Measurements from ENCODE around the gene LRRK2. TPM values are rescaled to one million over a fixed set of nuclear protein-coding genes. Genes with fewer than 3 reads are reported as not detected.

The LRRK2 gene
- total RNA-seq, 4 donors from 2014 or later, result 3.6 to 20.8 (median 11.1) TPM

DNA sequence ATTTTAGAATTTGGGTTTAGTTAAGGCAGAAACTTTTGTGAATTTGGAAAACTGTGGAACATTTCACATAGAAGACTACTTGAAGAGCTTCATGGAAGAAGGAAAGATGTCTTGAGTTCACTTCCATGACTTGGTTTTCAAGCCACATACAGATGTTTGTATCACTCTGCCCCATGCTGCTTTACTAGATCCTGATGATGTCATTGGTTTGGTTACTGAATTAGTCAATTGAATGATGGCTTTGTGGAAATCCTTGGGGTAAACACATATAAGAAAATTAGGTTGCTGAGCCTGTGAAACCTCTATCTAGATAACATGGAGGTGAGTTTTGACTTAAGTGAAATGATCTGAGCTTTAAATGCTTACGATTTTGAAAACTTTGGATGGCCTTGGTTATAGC lies 90.6 kb downstream of the LRRK2 start:
- Histone ChIP-seq H3K27ac (no peak overlapping the region), H3K9me3 (no peaks in the 10 kb centered on the region), H3K4me3 (no peak overlapping the region), H3K4me1 (peaks cover 7% of the 10 kb centered on the region), H3K36me3 (peaks cover 7% of the 10 kb centered on the region), H3K27me3 (no peaks in the 10 kb centered on the region)
- WGBS, result 88% methylated on average over 1 of the region's 1 CpG
- no peak for TF ChIP-seq POLR2A (IDR thresholded peaks at IDR 0.05)
- TF ChIP-seq POLR2AphosphoS5 (IDR thresholded peaks at IDR 0.05), result no peak
- TF ChIP-seq, protein P1, sequence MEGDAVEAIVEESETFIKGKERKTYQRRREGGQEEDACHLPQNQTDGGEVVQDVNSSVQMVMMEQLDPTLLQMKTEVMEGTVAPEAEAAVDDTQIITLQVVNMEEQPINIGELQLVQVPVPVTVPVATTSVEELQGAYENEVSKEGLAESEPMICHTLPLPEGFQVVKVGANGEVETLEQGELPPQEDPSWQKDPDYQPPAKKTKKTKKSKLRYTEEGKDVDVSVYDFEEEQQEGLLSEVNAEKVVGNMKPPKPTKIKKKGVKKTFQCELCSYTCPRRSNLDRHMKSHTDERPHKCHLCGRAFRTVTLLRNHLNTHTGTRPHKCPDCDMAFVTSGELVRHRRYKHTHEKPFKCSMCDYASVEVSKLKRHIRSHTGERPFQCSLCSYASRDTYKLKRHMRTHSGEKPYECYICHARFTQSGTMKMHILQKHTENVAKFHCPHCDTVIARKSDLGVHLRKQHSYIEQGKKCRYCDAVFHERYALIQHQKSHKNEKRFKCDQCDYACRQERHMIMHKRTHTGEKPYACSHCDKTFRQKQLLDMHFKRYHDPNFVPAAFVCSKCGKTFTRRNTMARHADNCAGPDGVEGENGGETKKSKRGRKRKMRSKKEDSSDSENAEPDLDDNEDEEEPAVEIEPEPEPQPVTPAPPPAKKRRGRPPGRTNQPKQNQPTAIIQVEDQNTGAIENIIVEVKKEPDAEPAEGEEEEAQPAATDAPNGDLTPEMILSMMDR (IDR thresholded peaks at IDR 0.05), result no peak
- TF ChIP-seq EP300 (IDR thresholded peaks at IDR 0.05), result no peak
- no peak for DNase-seq (ENCODE audit: low spot score in 2 of 2)

DNA sequence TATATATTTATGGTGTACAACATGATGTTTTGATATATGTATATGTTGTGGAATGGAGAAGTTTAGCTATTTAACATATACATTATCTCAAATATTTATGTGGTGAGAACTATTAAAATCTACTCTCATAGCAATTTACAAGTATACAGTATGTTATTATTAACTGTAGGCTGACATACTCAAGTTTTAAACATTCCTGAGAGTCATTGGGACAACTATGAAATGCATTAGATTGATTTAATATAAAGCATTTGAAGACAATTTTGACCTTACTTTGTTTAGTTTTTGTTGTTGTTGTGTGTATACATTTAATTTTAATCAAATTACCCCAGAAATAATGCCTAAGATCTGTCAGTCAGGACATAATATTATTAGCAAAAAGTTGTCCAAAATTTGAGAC lies 99.5 kb downstream of the LRRK2 start:
- Histone ChIP-seq H3K27ac (no peak overlapping the region), H3K9me3 (no peaks in the 10 kb centered on the region)
- TF ChIP-seq, protein P1 (IDR thresholded peaks at IDR 0.05), result no peak
- TF ChIP-seq EP300 (IDR thresholded peaks at IDR 0.05) (no peak), POLR2A (IDR thresholded peaks at IDR 0.05) (no peak), POLR2AphosphoS5 (IDR thresholded peaks at IDR 0.05) (no peak)

DNA sequence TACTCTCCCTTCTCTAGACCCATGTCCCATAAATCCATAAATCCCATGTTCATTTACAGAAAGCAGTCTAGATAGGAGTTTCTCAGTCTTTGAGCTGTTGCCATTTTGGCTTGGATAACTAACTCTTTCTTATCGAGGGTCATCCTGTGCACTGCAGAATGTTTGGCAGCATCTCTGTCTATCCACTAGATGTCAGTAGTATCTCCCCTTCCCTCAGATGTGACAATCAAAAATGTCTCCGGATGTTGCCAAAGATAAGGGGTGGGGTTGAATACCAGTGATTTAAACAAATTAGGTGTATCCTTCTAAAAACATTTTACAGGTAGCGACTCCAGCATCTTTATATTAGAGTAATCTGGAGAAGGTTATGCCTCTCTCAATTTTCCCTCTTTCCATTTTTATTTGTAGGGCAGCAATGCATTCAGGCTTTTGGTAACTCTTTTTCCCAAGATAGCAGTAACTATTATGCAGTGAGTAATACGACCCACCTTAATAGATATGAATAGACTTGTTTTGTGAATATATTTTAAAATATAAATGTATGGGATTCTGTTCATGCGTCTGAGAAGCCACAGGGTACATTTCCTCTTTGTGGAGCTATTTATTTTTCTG lies 100.7 kb downstream of the LRRK2 start:
- 39% methylated on average over 5 of the region's 5 CpGs for WGBS
- Histone ChIP-seq H3K4me1 (no peaks in the 10 kb centered on the region), H3K27ac (no peak overlapping the region), H3K36me3 (peaks cover 29% of the 10 kb centered on the region), H3K27me3 (no peaks in the 10 kb centered on the region), H3K9me3 (no peaks in the 10 kb centered on the region), H3K4me3 (no peak overlapping the region)
- TF ChIP-seq, protein P1 (IDR thresholded peaks at IDR 0.05), result peak in 1 of 2 donors; percentile 15
- TF ChIP-seq EP300 (IDR thresholded peaks at IDR 0.05), result no peak
- no peak for DNase-seq (ENCODE audit: low spot score in 2 of 2)

More for the DNA sequence above, 99.5 kb downstream of the LRRK2 start:
- Histone ChIP-seq H3K4me1 (no peaks in the 10 kb centered on the region), H3K4me3 (no peak overlapping the region), H3K36me3 (peaks cover 20% of the 10 kb centered on the region), H3K27me3 (no peaks in the 10 kb centered on the region)
- DNase-seq (ENCODE audit: low spot score in 2 of 2), result no peak

DNA sequence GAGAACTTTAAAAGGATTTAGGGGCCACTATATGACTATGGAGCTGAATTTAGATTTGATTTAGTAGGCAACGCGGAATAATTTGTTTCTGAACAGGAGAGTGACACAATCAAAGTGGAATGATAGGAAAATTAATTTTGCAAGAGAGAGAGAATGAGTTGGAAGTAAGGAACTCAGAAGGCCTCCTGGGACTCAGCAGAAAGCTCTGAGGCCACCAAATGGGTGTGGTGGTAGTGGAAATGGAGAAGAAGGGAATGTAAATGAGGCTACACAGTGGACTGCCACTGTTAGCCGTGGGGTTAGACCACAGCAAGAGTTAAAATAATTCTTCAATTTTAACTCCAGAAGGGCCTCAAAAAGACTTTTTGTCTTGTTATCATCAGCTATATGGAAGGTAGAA lies 102.7 kb downstream of the LRRK2 start:
- no peak for DNase-seq (ENCODE audit: low spot score in 2 of 2)
- H3K36me3 ChIP-seq, result peaks cover 36% of the 10 kb centered on the region
- no peak overlapping the region for H3K27ac ChIP-seq
- no peaks in the 10 kb centered on the region for H3K9me3 ChIP-seq
- TF ChIP-seq POLR2A (IDR thresholded peaks at IDR 0.05) (no peak), POLR2AphosphoS5 (IDR thresholded peaks at IDR 0.05) (no peak), EP300 (IDR thresholded peaks at IDR 0.05) (no peak)
- TF ChIP-seq, protein P1 (IDR thresholded peaks at IDR 0.05), result no peak
- WGBS, result 87% methylated on average over 3 of the region's 3 CpGs
- no peak overlapping the region for H3K4me3 ChIP-seq
- no peaks in the 10 kb centered on the region for H3K27me3 ChIP-seq
- H3K4me1 ChIP-seq, result no peaks in the 10 kb centered on the region

DNA sequence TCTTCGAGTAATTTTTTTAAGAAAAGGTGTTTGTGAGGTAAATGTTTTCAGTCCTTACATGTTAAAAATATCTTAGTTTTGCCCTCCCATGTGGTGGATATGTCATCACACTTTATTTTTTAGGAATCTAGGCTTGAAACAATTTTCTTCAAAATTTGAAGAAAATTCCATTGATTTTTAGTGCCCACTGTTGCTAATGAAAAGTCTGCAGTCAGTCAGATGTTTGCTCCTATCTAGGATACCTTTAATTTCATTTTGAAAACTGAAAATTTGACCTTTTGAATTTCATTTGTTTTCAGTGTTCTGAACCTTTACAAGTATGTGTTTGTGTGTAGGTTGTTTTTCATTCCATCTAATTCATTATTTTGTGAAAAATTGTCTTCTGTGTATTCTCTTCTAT lies 105.4 kb downstream of the LRRK2 start:
- H3K36me3 ChIP-seq, result peaks cover 45% of the 10 kb centered on the region
- 93% methylated on average over 1 of the region's 1 CpG for whole genome bisulfite sequencing

More for the DNA sequence above, 105.4 kb downstream of the LRRK2 start:
- Histone ChIP-seq H3K4me3 (no peak overlapping the region), H3K9me3 (no peaks in the 10 kb centered on the region), H3K27me3 (no peaks in the 10 kb centered on the region), H3K27ac (no peak overlapping the region), H3K4me1 (no peaks in the 10 kb centered on the region)
- DNase-seq (ENCODE audit: low spot score in 2 of 2), result no peak
- TF ChIP-seq, protein P1 (IDR thresholded peaks at IDR 0.05), result no peak
- TF ChIP-seq EP300 (IDR thresholded peaks at IDR 0.05) (no peak), POLR2AphosphoS5 (IDR thresholded peaks at IDR 0.05) (no peak), POLR2A (IDR thresholded peaks at IDR 0.05) (no peak)

Data from suprapubic skin (tissue), 4 donors.